ENCODE results near the gene DSCAML1.
A peak's percentile ranks its signal among the peaks of the same experiment; 100 is the strongest.
"Not testable (repeated sequence)": the region's sequence is repeated elsewhere in the genome, so short reads cannot be mapped to it uniquely, and the experiment has no call there.

Gene DSCAML1

GRCh38 chr11:117817368-117818040, 20.5 kb upstream of the DSCAML1 start:
- DNase-seq, result peak; percentile 75

- DNase-seq, result no peak
Measured at GRCh38 chr11:117816846-117817367, 19.9 kb upstream of the DSCAML1 start.

DNA sequence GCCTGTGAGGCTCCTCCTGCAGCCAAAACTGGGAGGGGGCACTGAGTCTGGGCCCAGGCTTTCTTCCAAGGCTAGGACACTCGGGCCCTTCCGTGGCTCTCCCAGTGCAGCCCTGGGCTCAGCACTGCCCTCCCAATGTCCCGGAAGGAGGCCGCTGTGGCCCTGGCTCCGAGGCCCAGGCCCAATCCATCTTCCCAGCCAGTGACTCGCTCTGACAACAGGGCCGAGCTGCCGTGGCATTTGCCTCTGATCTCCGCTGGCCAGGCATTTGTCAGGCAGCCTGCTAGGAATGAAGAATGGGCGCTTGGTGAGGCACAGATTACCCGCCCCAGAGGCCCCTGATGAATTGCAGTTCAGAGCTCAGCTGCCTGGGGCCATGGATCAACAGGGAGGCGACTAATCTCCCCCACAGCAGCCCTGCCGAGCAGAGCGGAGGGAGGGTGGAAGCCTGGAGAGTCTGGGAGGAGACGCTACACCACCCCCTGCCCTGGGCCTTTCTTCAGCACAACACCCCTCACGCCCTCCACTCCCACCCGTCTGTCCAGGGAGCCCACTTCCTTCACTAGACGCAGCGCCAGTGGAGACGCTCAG, 19.2 kb upstream of the DSCAML1 start:
- peak; percentile 73 for DNase-seq

DNA sequence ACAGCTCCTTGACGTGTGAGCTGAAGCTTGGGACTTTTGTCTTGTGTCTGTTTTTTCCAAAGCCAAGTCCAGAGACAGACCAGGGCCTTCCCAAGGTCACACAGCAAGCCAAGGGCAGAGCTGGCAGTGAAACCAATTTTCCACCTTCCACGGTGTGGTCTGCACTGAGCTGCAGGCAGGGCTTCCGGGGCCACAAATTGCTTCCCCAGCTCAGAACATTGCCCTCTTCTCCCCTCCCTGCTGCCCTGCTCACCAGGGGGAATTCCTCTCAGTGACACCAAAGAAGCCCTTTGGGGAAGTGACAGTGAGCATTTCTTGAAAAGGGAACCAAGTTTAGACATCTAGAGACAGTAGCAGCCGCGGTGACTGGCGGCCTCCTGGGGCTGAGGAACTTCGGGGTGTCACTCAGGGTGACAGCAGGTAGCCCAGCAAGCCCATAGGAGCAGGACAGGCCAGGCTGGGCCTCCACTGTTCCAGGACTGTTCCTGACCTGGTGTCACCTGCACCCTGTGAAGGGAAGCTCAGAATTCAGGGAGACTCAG, 18.3 kb upstream of the DSCAML1 start:
- DNase-seq, result no peak

DNA sequence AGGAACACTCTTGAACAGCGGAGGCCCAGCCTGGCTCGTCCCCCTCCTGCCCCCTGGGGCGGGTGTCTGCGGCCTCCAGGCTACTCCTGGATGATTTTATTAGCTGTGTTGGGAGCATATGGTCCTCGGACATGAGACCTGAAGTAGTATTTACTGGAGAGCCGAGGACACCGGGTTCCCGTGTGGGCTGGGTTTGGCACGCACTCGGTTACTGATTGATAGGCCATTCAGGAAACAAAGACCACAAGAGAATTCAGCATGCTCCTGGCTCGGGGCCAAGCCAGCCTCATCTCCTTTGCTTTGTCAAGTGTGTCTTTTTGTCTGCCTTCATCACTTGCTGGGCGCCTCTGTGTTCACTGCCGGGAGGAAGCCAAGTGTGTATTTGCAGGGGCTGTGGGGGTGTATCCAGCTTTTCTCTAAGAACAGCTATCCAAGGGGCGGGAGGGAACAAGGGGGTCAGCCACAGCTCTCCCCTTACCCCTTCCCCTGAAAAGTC, 17.8 kb upstream of the DSCAML1 start:
- peak; percentile 34 for DNase-seq

DNA sequence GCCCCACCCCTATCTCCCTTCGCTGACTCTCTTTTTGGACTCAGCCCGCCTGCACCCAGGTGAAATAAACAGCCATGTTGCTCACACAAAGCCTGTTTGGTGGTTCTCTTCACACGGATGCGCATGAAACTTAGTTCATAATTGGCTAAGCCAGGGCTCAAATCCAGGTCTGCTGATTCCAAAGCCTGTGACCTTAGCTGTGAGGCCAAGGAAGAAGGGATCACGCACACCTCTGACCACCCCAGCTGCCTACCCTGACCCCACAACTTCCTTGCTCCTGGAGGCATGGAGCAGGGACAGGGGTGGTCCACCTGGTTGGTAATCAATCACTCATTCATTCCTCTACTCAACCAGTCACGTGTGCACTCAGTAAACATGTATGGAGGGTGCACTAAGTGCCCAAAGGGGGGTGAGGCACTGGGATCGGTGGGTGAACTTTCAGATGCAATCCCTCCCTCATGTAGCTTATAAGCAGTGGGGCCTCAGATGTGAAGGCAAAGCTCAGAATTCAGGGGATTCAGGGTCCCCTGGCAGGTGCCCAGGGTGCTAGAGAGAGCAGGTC, 17.3 kb upstream of the DSCAML1 start:
- DNase-seq, result no peak

DNA sequence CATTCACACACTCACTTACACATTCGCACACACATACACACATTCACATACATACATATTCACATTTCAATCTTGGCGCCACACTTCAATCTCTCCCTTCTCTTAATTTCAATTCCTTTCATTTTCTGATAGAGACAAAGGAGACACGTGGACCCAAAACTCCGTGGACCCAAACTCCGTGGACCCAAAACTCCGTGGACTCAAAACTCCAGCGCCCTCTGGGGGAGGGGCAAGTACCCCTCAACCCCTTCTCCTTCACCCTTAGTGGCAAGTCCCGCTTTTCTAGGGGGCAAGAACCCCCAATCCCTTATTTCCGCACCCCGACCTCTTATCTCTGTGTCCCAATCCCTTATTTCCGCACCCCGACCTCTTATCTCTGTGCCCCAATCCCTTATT, 13.0 kb upstream of the DSCAML1 start:
- DNase-seq, result not testable (repeated sequence)

DNA sequence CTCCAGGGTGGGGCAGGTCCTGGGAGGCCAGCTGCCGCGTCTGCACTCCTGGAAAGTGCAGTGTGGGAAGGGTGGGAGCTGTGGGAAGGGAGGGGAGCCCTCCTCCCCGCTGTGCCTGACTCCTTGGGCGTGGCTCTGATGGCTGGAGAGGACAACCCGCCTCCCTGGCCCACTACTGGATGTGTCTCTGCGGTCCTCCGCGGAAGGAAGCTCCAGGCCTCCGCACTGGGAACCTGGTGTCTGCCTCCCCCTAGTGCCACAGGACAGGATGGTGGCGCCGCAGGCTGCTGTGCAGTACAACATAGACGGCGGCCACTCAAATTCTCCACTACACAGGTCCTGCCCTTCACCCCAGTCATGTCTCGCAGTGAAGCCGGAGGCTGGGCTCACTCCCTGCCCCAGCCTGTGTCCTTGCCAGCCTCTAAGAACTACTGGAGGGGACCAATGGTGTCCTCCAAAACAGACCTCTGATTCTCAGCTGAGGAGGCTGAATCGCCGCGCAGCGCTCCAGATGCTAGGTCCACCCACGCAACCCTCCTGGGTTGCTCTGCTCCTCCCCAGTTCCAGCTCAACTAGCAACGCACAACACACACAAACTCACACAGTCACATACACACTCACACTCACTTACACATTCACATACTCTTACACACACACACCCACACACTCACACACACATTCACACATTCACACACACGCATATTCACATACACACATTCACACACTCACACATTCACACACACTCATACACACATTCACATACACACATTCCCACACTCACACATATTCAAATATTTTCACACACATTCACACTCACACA, 12.4 kb upstream of the DSCAML1 start:
- peak; percentile 63 for DNase-seq

- DNase-seq, result no peak
Measured at GRCh38 chr11:117808784-117809183, 11.8 kb upstream of the DSCAML1 start.

DNA sequence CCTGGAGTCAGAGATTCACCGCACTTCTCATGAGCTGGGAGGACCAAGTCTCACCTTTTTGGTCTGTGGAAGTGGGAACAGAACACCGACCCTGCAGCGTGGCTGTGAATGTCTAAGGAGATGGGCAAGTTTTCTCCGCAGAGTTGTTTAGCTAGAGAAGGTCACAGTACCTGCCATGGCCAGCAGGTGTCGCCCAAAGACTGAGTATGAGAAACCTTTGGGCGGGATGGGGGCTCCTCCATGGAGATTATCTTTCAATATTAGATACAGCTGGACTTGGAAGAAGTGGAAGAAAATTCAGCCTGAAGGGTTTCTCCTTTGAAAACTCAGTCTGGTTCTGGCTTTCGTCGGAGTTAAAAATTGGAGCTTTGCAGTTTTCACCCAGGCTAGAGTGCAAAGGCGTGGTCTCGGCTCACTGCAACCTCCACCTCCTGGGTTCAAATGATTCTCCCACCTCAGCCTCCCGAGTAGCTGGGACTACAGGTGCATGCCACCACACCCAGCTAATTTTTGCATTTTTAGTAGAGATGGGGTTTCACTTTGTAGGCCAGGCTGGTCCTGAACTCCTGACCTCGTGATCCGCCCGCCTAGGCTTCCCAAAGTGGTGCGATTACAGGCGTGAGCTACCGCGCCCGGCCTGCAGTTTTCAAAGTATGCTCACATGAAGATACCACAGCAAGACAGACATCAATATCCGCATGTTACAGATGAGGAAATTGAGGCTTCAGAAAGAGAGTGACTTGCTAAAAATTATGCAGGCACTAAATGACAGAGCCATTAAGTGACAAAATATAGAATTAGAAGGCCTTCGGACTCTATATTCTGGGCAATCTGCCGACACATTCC, 10.7 kb upstream of the DSCAML1 start:
- DNase-seq, result peak; percentile 65

DNA sequence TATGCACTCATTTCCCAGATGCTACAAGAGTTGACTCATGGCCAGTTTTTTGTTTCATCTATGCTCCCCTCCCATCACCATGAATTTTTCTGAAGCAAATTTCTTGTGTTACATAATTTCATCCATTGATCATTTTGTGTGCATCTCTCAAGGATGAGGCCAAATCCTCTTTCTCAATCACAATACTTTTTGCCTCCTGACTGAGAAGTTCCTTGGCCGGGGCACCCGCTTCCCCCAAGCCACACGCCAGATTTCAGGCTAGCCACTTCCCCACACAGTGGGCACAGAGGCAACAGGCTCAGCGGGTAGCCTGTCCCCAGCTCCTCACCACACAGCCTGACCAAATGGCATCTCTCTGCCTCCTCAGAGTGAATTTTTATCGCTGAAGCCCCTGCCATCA, 9.8 kb upstream of the DSCAML1 start:
- DNase-seq, result no peak

- DNase-seq, result no peak
Measured at GRCh38 chr11:117805045-117805444, 8.0 kb upstream of the DSCAML1 start.

DNA sequence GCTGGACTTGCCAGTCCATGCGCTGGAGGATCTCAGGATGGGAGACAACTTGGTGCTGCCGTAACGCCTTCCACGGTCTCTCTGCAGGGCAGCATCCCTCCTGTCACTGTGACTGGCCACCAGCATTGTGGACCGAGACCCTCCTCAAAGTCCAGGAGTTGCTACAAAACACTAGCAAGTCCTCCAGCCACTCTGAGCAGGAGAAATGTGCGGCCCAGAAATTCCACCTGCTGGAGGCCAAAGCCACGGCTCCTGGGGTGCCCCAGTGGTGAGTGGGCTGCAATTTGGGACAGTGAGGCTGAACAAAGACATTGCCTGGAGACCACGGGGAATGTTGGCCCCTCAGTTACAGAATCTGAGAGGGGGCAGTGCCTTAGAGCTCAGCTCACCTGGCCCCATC, 6.9 kb upstream of the DSCAML1 start:
- no peak for DNase-seq

- DNase-seq, result no peak
Measured at GRCh38 chr11:117799634-117800033, 2.6 kb upstream of the DSCAML1 start.

- no peak for DNase-seq
Measured at GRCh38 chr11:117796456-117796871, 552 bp downstream of the DSCAML1 start.

GRCh38 chr11:117795638-117796455, 1.2 kb downstream of the DSCAML1 start:
- DNase-seq, result no peak

DNA sequence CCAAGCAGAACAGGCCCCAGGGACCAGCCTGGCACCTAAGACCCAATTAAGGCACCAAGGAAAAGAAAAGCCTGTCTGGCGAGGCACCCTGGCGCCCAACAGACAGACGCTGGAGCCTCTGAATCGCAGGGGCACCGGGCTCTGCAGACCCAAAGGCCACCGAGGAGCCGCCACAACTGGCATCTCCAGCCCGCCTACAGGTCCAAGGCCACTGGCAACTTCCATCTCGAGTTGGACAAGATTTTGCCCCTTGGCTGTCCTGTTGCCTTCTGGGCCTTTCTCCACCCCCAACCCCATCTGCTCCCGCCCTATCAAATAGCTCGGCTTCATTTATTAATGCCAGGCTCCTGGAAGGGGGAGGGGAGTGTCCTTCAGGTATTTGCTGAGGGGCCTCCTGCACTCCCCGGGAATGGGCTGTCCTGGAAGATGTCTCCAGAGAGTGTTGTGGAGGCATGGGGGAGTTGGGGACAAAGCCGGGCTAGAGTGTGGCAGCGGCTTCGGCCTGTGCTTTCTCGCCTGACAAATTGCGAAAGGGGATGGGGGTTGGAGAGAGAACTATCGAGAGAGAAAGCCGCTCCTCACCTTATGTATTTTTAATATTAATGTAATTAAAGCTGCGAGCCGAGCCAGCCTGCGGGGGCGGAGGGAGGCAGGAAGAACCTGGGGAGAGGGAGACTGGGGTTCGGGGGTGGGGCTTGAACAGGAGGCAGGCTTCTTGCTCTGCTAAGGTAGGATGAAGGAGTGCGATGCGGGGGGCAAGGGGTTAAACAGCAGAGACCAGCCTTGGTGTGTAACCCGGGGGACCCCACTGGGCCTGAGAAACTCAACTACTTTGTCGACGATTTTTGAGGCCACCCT, 2.0 kb downstream of the DSCAML1 start:
- no peak for DNase-seq

DNA sequence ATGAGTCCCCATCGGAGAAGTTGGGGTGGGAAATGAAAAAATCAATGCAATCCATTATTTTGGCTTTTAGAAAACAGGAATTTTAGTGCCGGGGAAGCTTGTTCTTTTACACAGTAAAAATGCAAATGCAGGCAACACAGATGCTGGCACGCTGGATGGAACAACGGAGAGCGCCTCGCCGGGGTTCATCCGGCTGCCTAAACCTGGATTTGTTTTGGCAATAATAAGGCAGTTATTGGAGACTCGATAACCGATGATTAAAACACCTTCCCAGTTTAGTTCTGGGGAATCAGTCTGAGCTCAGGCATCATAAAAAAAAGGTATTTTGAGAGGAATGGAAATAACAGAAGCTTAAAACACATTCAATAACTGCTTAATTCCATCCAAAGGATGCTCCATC, 2.9 kb downstream of the DSCAML1 start:
- DNase-seq, result no peak

- DNase-seq, result no peak
Measured at GRCh38 chr11:117793583-117793982, 3.4 kb downstream of the DSCAML1 start.

GRCh38 chr11:117792992-117793391, 4.0 kb downstream of the DSCAML1 start:
- no peak for DNase-seq
